HepG2 (cell line): ENCODE data around the gene TAF8. TPM values are rescaled to one million over a fixed set of nuclear protein-coding genes. Genes with fewer than 3 reads are reported as not detected.

Experiments used
- ATAC-seq: fragments of 200-7000 bp; cut with Tn5 transposase; 3 replicates; pipeline ENCODE4 v1.9.1; 2020; ENCODE audit warnings: mild to moderate bottlenecking, moderate library complexity
- BruUV-seq: library from RNA; stranded (reverse); fragments of 400-500 nt; replicated peaks from 2 replicates; lab custom pipeline; 2021; lab: Mats Ljungman, UMichigan
- CTCF ChIA-PET: fragments of 300-600 bp; formaldehyde crosslinking; extraction: SDS; loops from one replicate; lab custom pipeline; 2021; ENCODE audit warnings: low total read pairs, inconsistent platforms, low intra/inter-chr PET ratio; lab: Yijun Ruan, JAX
- POLR2A ChIA-PET: fragments of 350-600 bp; sonication (Branson Sonifier 250); formaldehyde crosslinking; loops from one replicate; lab custom pipeline; 2020; ENCODE audit warnings: antibody characterized with exemption, inconsistent platforms; lab: Yijun Ruan, JAX
- DNase-seq: peaks from one replicate; pipeline ENCODE4 v3.0.0-alpha.2; 2015; ENCODE audit warnings: low spot score
- FAIRE-seq: peaks from 3 replicates; lab custom pipeline; 2011; peaks lifted over from hg19 to GRCh38; lab: Jason Lieb, UNC
- H2AFZ ChIP-seq: one replicate; pipeline ENCODE4 v1.6.1; 2011; ENCODE audit warnings: low read length, inconsistent platforms
- H3K27ac ChIP-seq: fragments of 300-600 bp; 3 replicates; pipeline ENCODE4 v1.8.0; 2011; ENCODE audit warnings: mixed run types, mild to moderate bottlenecking, mixed read lengths, low read length, inconsistent platforms; ENCODE audit not compliant: insufficient read depth; ENCODE audit errors: extremely low read length
- H3K27me3 ChIP-seq, 2 experiments: fragments of 200-600 bp in 1 of 2; 2 replicates in 1 of 2; 3 replicates in 1 of 2; pipeline versions ENCODE4 v1.6.0 to v1.8.0; 2011; ENCODE audit warnings: low read length in 2 of 2, mild to moderate bottlenecking in 2 of 2, moderate library complexity in 2 of 2, inconsistent platforms in 1 of 2; ENCODE audit not compliant: insufficient read depth in 2 of 2, control insufficient read depth in 1 of 2
- H3K36me3 ChIP-seq, 2 experiments: fragments of 200-600 bp in 1 of 2; replicated peaks in 1 of 2; 2 replicates in 1 of 2; 3 replicates in 1 of 2; pipeline versions ENCODE4 v1.5.1 to v1.8.0; 2011; ENCODE audit warnings: low read length in 2 of 2, inconsistent platforms in 1 of 2; ENCODE audit not compliant: insufficient read depth in 2 of 2, control insufficient read depth in 1 of 2
- H3K4me1 ChIP-seq: 2 replicates; pipeline ENCODE4 v1.5.1; 2012; ENCODE audit warnings: low read length, inconsistent platforms; ENCODE audit not compliant: insufficient read depth
- H3K4me2 ChIP-seq: 2 replicates; pipeline ENCODE4 v1.6.0; 2011; ENCODE audit warnings: low read depth, low read length, inconsistent platforms
- H3K4me3 ChIP-seq, 3 experiments: fragments of 200-600 bp in 1 of 3; sonication (generic), shearing (Covaris generic) in 1 of 3; replicated peaks in 1 of 3; 2 replicates each; pipeline ENCODE4 v1.5.1; 2011 to 2016; ENCODE audit warnings: low read length in 3 of 3, inconsistent platforms in 2 of 3, low read depth in 2 of 3, mild to moderate bottlenecking in 2 of 3, control low read depth in 1 of 3, mixed read lengths in 1 of 3; ENCODE audit not compliant: insufficient read depth in 1 of 3
- H3K79me2 ChIP-seq: one replicate; pipeline ENCODE4 v1.6.1; 2011; ENCODE audit warnings: low read length, inconsistent platforms; ENCODE audit not compliant: insufficient read depth
- H3K9ac ChIP-seq: 2 replicates; pipeline ENCODE4 v1.6.0; 2011; ENCODE audit warnings: mild to moderate bottlenecking, low read depth, low read length, inconsistent platforms; ENCODE audit not compliant: insufficient read depth
- H3K9me3 ChIP-seq: 2 replicates; pipeline ENCODE4 v1.5.1; 2012; ENCODE audit warnings: mild to moderate bottlenecking, low read length
- H4K20me1 ChIP-seq: 2 replicates; pipeline ENCODE4 v1.6.0; 2011; ENCODE audit warnings: inconsistent platforms, mild to moderate bottlenecking, low read length, moderate library complexity; ENCODE audit not compliant: insufficient read depth
- FOXP1 ChIP-seq, 2 experiments: fragments of 450-650 bp in 1 of 2; IDR thresholded peaks; 2 replicates each; pipeline ENCODE4 v1.6.1; 2017 to 2018; ENCODE audit warnings: antibody characterized with exemption in 1 of 2
- GABPA ChIP-seq, 2 experiments: IDR thresholded peaks; 2 replicates each; pipeline ENCODE4 v1.6.1; 2011 to 2016; ENCODE audit warnings: low read depth in 2 of 2, low read length in 1 of 2, missing biosample characterization in 1 of 2, missing genetic modification characterization in 1 of 2
- NPAS2 ChIP-seq: sonication (generic); formaldehyde crosslinking; IDR thresholded peaks from 2 replicates; pipeline ENCODE4 v1.8.0; 2022; ENCODE audit warnings: mild to moderate bottlenecking, missing genetic modification reagents, borderline replicate concordance
- TAF1 ChIP-seq: sonication (generic); formaldehyde crosslinking; IDR thresholded peaks from 2 replicates; pipeline ENCODE4 v1.4.0; 2020; ENCODE audit warnings: missing genetic modification reagents
- ZNF160 ChIP-seq: sonication (generic); formaldehyde crosslinking; IDR thresholded peaks from 2 replicates; pipeline ENCODE4 v1.8.0; 2022; ENCODE audit warnings: mild to moderate bottlenecking, inconsistent platforms, missing genetic modification reagents
- ZNF496 ChIP-seq: sonication (generic); formaldehyde crosslinking; IDR thresholded peaks from 2 replicates; pipeline ENCODE4 v1.8.1; 2023; ENCODE audit warnings: mild to moderate bottlenecking, moderate library complexity, missing genetic modification reagents; ENCODE audit not compliant: insufficient replicate concordance
- ZNF513 ChIP-seq: sonication (generic); formaldehyde crosslinking; conservative IDR thresholded peaks from 2 replicates; pipeline ENCODE4 v1.5.0; 2020; ENCODE audit warnings: missing genetic modification reagents
- ZNF567 ChIP-seq: sonication (generic); formaldehyde crosslinking; IDR thresholded peaks from 2 replicates; pipeline ENCODE4 v1.8.1; 2023; ENCODE audit warnings: mild to moderate bottlenecking, missing genetic modification reagents, borderline replicate concordance
- ZNF570 ChIP-seq: sonication (generic); formaldehyde crosslinking; IDR thresholded peaks from 2 replicates; pipeline ENCODE4 v1.4.0; 2020; ENCODE audit warnings: mild to moderate bottlenecking, missing genetic modification reagents, borderline replicate concordance
- ZNF788 ChIP-seq: sonication (generic); formaldehyde crosslinking; IDR thresholded peaks from 2 replicates; pipeline ENCODE4 v1.5.0; 2020; ENCODE audit warnings: mild to moderate bottlenecking, missing genetic modification reagents, borderline replicate concordance
- ZSCAN9 ChIP-seq: IDR thresholded peaks from 2 replicates; pipeline ENCODE4 v1.6.1; 2016; ENCODE audit warnings: borderline replicate concordance
- WGBS: methylation state at CpG from one replicate; pipeline ENCODE4 v1.1.6; 2017; ENCODE audit warnings: low lambda C conversion rate; 5-methylcytosine and 5-hydroxymethylcytosine counted together
- in situ Hi-C: cut with HindIII; loops from 2 replicates; pipeline ENCODE4 v1.10.0; 2017; ENCODE audit warnings: low pct_unique_long_range_greater_than_20kb; ENCODE audit not compliant: extremely low pct_ligation_motif_present
- intact Hi-C: fragments of 100-400 bp; cut with micrococcal nuclease; formaldehyde crosslinking; loops from one replicate; pipeline ENCODE4 v1.10.0; 2022; ENCODE audit not compliant: unreplicated experiment
- polyA plus RNA-seq, 8 experiments: library from polyadenylated mRNA; depleted of rRNA in 3 of 8; stranded (reverse) in 7 of 8; unstranded in 1 of 8; fragments of >200 nt; fragmentation: Illumina TruSeq in 4 of 8; extraction: Trizol in 4 of 8; gene quantifications; 2 replicates each; pipeline versions ENCODE4 v1.2.1 to v1.2.3, GENCODE V29; 2011 to 2016; ENCODE audit warnings: low read depth in 4 of 8, missing spikeins in 1 of 8, mixed read lengths in 1 of 8; ENCODE audit not compliant: insufficient read depth in 1 of 8
- total RNA-seq, 5 experiments: library from RNA; depleted of rRNA; stranded (reverse); fragments of >200 nt; fragmentation: Illumina TruSeq; extraction: Trizol; gene quantifications; 2 replicates each; pipeline ENCODE4 v1.2.3, GENCODE V29; 2016; ENCODE audit warnings: low read depth in 1 of 5
- TF ChIP-seq, protein P1 (sequence below): sonication (generic); formaldehyde crosslinking; IDR thresholded peaks from 2 replicates; pipeline ENCODE4 v1.5.0; 2020; ENCODE audit warnings: missing genetic modification reagents

The TAF8 gene
- total and polyA plus RNA-seq, 2 of the 13 experiments (the other 11 are each of a cell fraction or from before 2014, with no cell fraction given): 25.2 to 25.8 TPM

- DNase-seq: no peak
- in situ Hi-C loops: loop anchor here (25.0 kb wide), 1 partner anchor 664 kb away; no protein-coding TSS in a partner anchor
These were observed 24.5 kb upstream of the TAF8 start for GRCh38 chr6:42025845-42026243.

More at GRCh38 chr6:42025845-42026243, 24.5 kb upstream of the TAF8 start:
- Histone ChIP-seq H3K9ac (no peak overlapping the region), H2AFZ (no peak overlapping the region), H4K20me1 (no peaks in the 10 kb centered on the region), H3K79me2 (no peaks in the 10 kb centered on the region), H3K27me3 (no peaks in the 10 kb centered on the region), H3K4me2 (no peak overlapping the region), H3K27ac (no peak overlapping the region)
- POLR2A ChIA-PET: no interaction called here
- intact Hi-C loops: no loop called here
- no peak for ATAC-seq
- BruUV-seq: no TSS peak
- 31% methylated on average over 7 of the region's 7 CpGs for WGBS
- peak; percentile 8 for FAIRE-seq
- TF ChIP-seq NPAS2 (CRISPR knock-in tag) (no peak), ZNF570 (CRISPR knock-in tag) (no peak), ZNF496 (CRISPR knock-in tag) (no peak), ZNF513 (no peak), FOXP1 (IDR thresholded peaks at IDR 0.05) (no peak), FOXP1 (CRISPR knock-in tag; IDR thresholded peaks at IDR 0.05) (no peak), ZNF567 (CRISPR knock-in tag) (no peak), GABPA (IDR thresholded peaks at IDR 0.05; ENCODE audit: low read depth, low read length) (no peak), GABPA (CRISPR knock-in tag; IDR thresholded peaks at IDR 0.05; ENCODE audit: low read depth) (no peak), ZNF788 (CRISPR knock-in tag) (no peak), TAF1 (CRISPR knock-in tag) (no peak), ZSCAN9 (CRISPR knock-in tag) (no peak), ZNF160 (CRISPR knock-in tag) (no peak)
- TF ChIP-seq, protein P1, sequence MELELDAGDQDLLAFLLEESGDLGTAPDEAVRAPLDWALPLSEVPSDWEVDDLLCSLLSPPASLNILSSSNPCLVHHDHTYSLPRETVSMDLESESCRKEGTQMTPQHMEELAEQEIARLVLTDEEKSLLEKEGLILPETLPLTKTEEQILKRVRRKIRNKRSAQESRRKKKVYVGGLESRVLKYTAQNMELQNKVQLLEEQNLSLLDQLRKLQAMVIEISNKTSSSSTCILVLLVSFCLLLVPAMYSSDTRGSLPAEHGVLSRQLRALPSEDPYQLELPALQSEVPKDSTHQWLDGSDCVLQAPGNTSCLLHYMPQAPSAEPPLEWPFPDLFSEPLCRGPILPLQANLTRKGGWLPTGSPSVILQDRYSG (CRISPR knock-in tag): no peak
- TF ChIP-seq, all 625 proteins: peak for 0
- Histone ChIP-seq H3K36me3 (no peaks in the 10 kb centered on the region), H3K4me1 (peaks cover 13% of the 10 kb centered on the region), H3K4me3 (no peak overlapping the region), H3K9me3 (no peaks in the 10 kb centered on the region)
- CTCF ChIA-PET: no interaction called here
